WTC11 (cell line): ENCODE results near the gene ZNF521. TPM values are rescaled to one million over a fixed set of nuclear protein-coding genes. Genes with fewer than 3 reads are reported as not detected.

ENCODE experiments used
- ATAC-seq: fragments of 200-7000 bp; cut with Tn5 transposase; 2 replicates; pipeline ENCODE4 v1.10.0; 2021; ENCODE audit warnings: mild to moderate bottlenecking, moderate library complexity
- CTCF ChIA-PET: fragments of 300-600 bp; sonication (Branson Sonifier 250); formaldehyde crosslinking; loops from one replicate; lab custom pipeline; 2021; ENCODE audit warnings: antibody characterized with exemption; lab: Charles Lee
- POLR2A ChIA-PET: fragments of 350-600 bp; sonication (Branson Sonifier 250); formaldehyde crosslinking; loops from one replicate; lab custom pipeline; 2021; ENCODE audit warnings: antibody characterized with exemption; lab: Charles Lee
- DNase-seq: peaks from one replicate; pipeline ENCODE4 v3.0.0; 2021; ENCODE audit warnings: low spot score
- H3K27ac Mint-ChIP-seq: 2 replicates; pipeline ENCODE4 v1.8.0; 2021; ENCODE audit warnings: mixed read lengths
- H3K27me3 Mint-ChIP-seq: 2 replicates; pipeline ENCODE4 v1.8.0; 2021; ENCODE audit warnings: low read depth, mild to moderate bottlenecking, moderate library complexity, mixed read lengths
- H3K36me3 Mint-ChIP-seq: 2 replicates; pipeline ENCODE4 v1.8.0; 2021; ENCODE audit warnings: mixed read lengths
- H3K4me1 Mint-ChIP-seq: 2 replicates; pipeline ENCODE4 v1.8.0; 2022; ENCODE audit warnings: mixed read lengths
- H3K4me3 Mint-ChIP-seq: 2 replicates; pipeline ENCODE4 v1.8.0; 2021; ENCODE audit warnings: mild to moderate bottlenecking, moderate library complexity, mixed read lengths
- H3K9me3 Mint-ChIP-seq: 2 replicates; pipeline ENCODE4 v1.8.0; 2021; ENCODE audit warnings: mixed read lengths
- AFF4 ChIP-seq: sonication (generic); formaldehyde crosslinking; IDR thresholded peaks from 2 replicates; pipeline ENCODE4 v1.8.1; 2023; ENCODE audit warnings: mild to moderate bottlenecking, missing genetic modification reagents, borderline replicate concordance
- AR ChIP-seq: fragments of 250-450 bp; sonication (Bioruptor Pico); IDR thresholded peaks from 2 replicates; pipeline ENCODE4 v1.9.0; 2021; ENCODE audit warnings: mild to moderate bottlenecking
- ATF1 ChIP-seq: sonication (generic); formaldehyde crosslinking; IDR thresholded peaks from 2 replicates; pipeline ENCODE4 v1.8.1; 2023; ENCODE audit warnings: mild to moderate bottlenecking, moderate library complexity, missing genetic modification reagents
- CTCF ChIP-seq: fragments of 200-600 bp; IDR thresholded peaks from 2 replicates; pipeline ENCODE4 v1.8.0; 2022; ENCODE audit warnings: antibody characterized with exemption
- E2F1 ChIP-seq: sonication (generic); formaldehyde crosslinking; IDR thresholded peaks from 2 replicates; pipeline ENCODE4 v1.8.0; 2022; ENCODE audit warnings: mild to moderate bottlenecking, missing genetic modification reagents
- E2F5 ChIP-seq: sonication (generic); formaldehyde crosslinking; IDR thresholded peaks from 2 replicates; pipeline ENCODE4 v1.8.1; 2022; ENCODE audit warnings: mild to moderate bottlenecking, moderate library complexity, missing genetic modification reagents
- FOXJ3 ChIP-seq: sonication (generic); formaldehyde crosslinking; IDR thresholded peaks from 2 replicates; pipeline ENCODE4 v1.9.0; 2021; ENCODE audit warnings: missing genetic modification reagents, mild to moderate bottlenecking, borderline replicate concordance
- FOXP4 ChIP-seq: sonication (generic); formaldehyde crosslinking; IDR thresholded peaks from 2 replicates; pipeline ENCODE4 v1.8.0; 2022; ENCODE audit warnings: mild to moderate bottlenecking, missing genetic modification reagents
- HMGXB4 ChIP-seq: sonication (generic); formaldehyde crosslinking; IDR thresholded peaks from 2 replicates; pipeline ENCODE4 v1.8.1; 2023; ENCODE audit warnings: mild to moderate bottlenecking, moderate library complexity, missing genetic modification reagents
- KAT7 ChIP-seq: sonication (generic); formaldehyde crosslinking; IDR thresholded peaks from 2 replicates; pipeline ENCODE4 v1.8.1; 2023; ENCODE audit warnings: missing genetic modification reagents, mild to moderate bottlenecking, borderline replicate concordance
- MAX ChIP-seq: sonication (generic); formaldehyde crosslinking; IDR thresholded peaks from 2 replicates; pipeline ENCODE4 v1.8.0; 2022; ENCODE audit warnings: mild to moderate bottlenecking, missing genetic modification reagents
- MYBL2 ChIP-seq: sonication (generic); formaldehyde crosslinking; IDR thresholded peaks from 2 replicates; pipeline ENCODE4 v1.8.1; 2023; ENCODE audit warnings: mild to moderate bottlenecking, moderate library complexity, missing genetic modification reagents
- NFATC4 ChIP-seq: fragments of 250-450 bp; sonication (Bioruptor Pico); IDR thresholded peaks from 2 replicates; pipeline ENCODE4 v1.9.0; 2021; ENCODE audit warnings: mild to moderate bottlenecking
- TEAD4 ChIP-seq: sonication (generic); formaldehyde crosslinking; IDR thresholded peaks from 2 replicates; pipeline ENCODE4 v1.8.0; 2022; ENCODE audit warnings: mild to moderate bottlenecking, missing genetic modification reagents
- ZMAT4 ChIP-seq: fragments of 250-450 bp; sonication (Bioruptor Pico); IDR thresholded peaks from 2 replicates; pipeline ENCODE4 v1.9.0; 2021; ENCODE audit warnings: mild to moderate bottlenecking
- ZNF219 ChIP-seq: sonication (generic); formaldehyde crosslinking; IDR thresholded peaks from 2 replicates; pipeline ENCODE4 v1.8.0; 2023; ENCODE audit warnings: missing genetic modification reagents, mild to moderate bottlenecking, borderline replicate concordance
- ZNF281 ChIP-seq: sonication (generic); formaldehyde crosslinking; IDR thresholded peaks from 2 replicates; pipeline ENCODE4 v1.8.0; 2023; ENCODE audit warnings: mild to moderate bottlenecking, missing genetic modification reagents
- ZNF317 ChIP-seq: sonication (generic); formaldehyde crosslinking; IDR thresholded peaks from 2 replicates; pipeline ENCODE4 v1.8.1; 2023; ENCODE audit warnings: low read depth, mild to moderate bottlenecking, moderate library complexity, missing genetic modification reagents, borderline replicate concordance
- total RNA-seq: library from RNA; stranded (reverse); gene quantifications from 3 replicates; pipeline ENCODE4 v1.2.3, GENCODE V29; 2021

The ZNF521 gene
- total RNA-seq, 1 experiment from 2014 or later: 15.3 TPM

- no peak for TF ChIP-seq CTCF
- no peak for TF ChIP-seq ZNF281 (CRISPR knock-in tag)
- no peak for TF ChIP-seq AFF4 (CRISPR knock-in tag)
- TF ChIP-seq TEAD4 (CRISPR knock-in tag): no peak
- TF ChIP-seq ATF1 (CRISPR knock-in tag): no peak
- no peak for TF ChIP-seq FOXP4
- TF ChIP-seq ZNF317 (CRISPR knock-in tag): no peak
- TF ChIP-seq E2F1 (CRISPR knock-in tag): no peak
Measured at GRCh38 chr18:25243754-25244153, 108.2 kb downstream of the ZNF521 start (continued).

- CTCF ChIA-PET: no interaction called here
- Mint-ChIP-seq H3K27me3 (no peaks in the 10 kb centered on the region), H3K36me3 (no peaks in the 10 kb centered on the region), H3K9me3 (no peaks in the 10 kb centered on the region), H3K4me3 (no peak overlapping the region), H3K4me1 (peaks cover 5% of the 10 kb centered on the region), H3K27ac (no peak overlapping the region)
- no peak for ATAC-seq
- no peak for DNase-seq
- POLR2A ChIA-PET: no interaction called here
- TF ChIP-seq AR (CRISPR knock-in tag) (no peak), ZMAT4 (CRISPR knock-in tag) (no peak), FOXJ3 (CRISPR knock-in tag) (no peak), NFATC4 (CRISPR knock-in tag) (no peak), MYBL2 (no peak), HMGXB4 (CRISPR knock-in tag) (no peak), MAX (CRISPR knock-in tag) (no peak), E2F5 (no peak), ZNF219 (no peak), KAT7 (CRISPR knock-in tag) (no peak)
Measured at GRCh38 chr18:25243257-25243656, 108.7 kb downstream of the ZNF521 start.
